Upper lobe of left lung (tissue), 4 donors: Measurements from ENCODE around the gene NDRG2.

Source experiments
- EP300 ChIP-seq, 4 donors: sonication (generic); formaldehyde crosslinking; IDR thresholded peaks; one replicate each; pipeline ENCODE4 v1.5.1; 2017; ENCODE audit warnings: antibody characterized with exemption in 4 of 4, control low read depth in 2 of 4
- POLR2A ChIP-seq, 4 donors: fragments of 450-650 bp; IDR thresholded peaks; one replicate each; pipeline ENCODE4 v1.5.1; 2016 to 2017; ENCODE audit warnings: antibody characterized with exemption in 4 of 4, mild to moderate bottlenecking in 2 of 4
- POLR2AphosphoS5 ChIP-seq, 2 donors: sonication (generic); formaldehyde crosslinking; IDR thresholded peaks; one replicate each; pipeline ENCODE4 v1.5.1; 2017; ENCODE audit warnings: antibody characterized with exemption in 2 of 2
- TF ChIP-seq, protein P1 (sequence below), 6 experiments: fragments of 450-650 bp in 4 of 6; fragments of 200-600 bp in 2 of 6; sonication (generic) in 2 of 6; IDR thresholded peaks; one replicate each; pipeline ENCODE4 v1.5.1; 2016 to 2019; ENCODE audit warnings: antibody characterized with exemption in 6 of 6

DNA sequence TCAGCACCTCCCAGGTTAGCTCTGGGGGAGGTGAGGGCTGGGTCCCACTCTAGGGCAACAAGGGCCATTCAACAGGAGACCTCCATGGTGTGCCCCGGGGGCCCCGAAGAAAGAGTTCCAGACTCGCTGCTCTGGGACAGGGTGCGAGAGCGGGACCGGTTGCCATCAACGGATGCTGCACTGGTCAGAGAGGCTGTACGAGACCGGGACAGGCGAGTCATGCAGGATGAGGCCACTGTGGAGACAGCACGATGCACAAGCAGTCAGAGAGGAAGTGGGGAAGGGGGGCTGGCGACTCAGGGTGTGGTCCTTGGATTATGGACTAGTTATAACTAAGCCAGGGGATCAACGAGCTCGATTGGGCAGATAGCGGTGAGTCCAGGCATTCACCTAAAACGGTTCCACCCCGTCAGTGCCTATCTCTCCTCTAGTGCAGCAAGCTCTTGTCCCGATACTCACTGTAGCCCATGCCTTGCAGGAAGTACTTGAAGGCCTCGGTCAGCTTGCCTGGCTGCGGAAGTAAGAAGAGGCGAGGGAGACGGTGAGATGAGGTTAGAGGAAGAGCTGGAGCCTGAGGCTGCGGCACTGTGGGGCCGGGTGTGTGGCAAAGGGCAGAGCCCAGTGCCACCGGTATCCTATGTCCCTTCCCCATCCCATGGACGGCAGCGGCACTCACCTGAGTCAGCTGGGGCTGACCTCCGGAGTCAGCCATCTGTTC lies 7.2 kb downstream of the NDRG2 start:
- TF ChIP-seq, protein P1, sequence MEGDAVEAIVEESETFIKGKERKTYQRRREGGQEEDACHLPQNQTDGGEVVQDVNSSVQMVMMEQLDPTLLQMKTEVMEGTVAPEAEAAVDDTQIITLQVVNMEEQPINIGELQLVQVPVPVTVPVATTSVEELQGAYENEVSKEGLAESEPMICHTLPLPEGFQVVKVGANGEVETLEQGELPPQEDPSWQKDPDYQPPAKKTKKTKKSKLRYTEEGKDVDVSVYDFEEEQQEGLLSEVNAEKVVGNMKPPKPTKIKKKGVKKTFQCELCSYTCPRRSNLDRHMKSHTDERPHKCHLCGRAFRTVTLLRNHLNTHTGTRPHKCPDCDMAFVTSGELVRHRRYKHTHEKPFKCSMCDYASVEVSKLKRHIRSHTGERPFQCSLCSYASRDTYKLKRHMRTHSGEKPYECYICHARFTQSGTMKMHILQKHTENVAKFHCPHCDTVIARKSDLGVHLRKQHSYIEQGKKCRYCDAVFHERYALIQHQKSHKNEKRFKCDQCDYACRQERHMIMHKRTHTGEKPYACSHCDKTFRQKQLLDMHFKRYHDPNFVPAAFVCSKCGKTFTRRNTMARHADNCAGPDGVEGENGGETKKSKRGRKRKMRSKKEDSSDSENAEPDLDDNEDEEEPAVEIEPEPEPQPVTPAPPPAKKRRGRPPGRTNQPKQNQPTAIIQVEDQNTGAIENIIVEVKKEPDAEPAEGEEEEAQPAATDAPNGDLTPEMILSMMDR (IDR thresholded peaks at IDR 0.05), result no peak
- no peak for TF ChIP-seq POLR2A (IDR thresholded peaks at IDR 0.05)
- TF ChIP-seq EP300 (IDR thresholded peaks at IDR 0.05), result no peak
- TF ChIP-seq POLR2AphosphoS5 (IDR thresholded peaks at IDR 0.05), result no peak
